ENCODE measurements around the gene SKIDA1. TPM values are rescaled to one million over a fixed set of nuclear protein-coding genes. Genes with fewer than 3 reads are reported as not detected.

Gene SKIDA1
- total RNA-seq, 1 experiment from 2014 or later: 9.3 TPM

- intact Hi-C loops (cut with micrococcal nuclease; ENCODE audit: unreplicated experiment): loop anchor here (5.0 to 10.0 kb wide), 3 partner anchors 37 to 460 kb away; partner anchors contain the start of gene MLLT10
- TF ChIP-seq TCF7L2 (IDR thresholded peaks at IDR 0.05; ENCODE audit: low read depth, low read length) (no peak), CTCF (IDR thresholded peaks at IDR 0.05) (no peak), SIN3A (IDR thresholded peaks at IDR 0.05; ENCODE audit: borderline replicate concordance, insufficient read depth, low read depth, low read length) (no peak), POLR2AphosphoS5 (IDR thresholded peaks at IDR 0.05; ENCODE audit: low read depth, low read length) (no peak)
- TF ChIP-seq, protein P1, sequence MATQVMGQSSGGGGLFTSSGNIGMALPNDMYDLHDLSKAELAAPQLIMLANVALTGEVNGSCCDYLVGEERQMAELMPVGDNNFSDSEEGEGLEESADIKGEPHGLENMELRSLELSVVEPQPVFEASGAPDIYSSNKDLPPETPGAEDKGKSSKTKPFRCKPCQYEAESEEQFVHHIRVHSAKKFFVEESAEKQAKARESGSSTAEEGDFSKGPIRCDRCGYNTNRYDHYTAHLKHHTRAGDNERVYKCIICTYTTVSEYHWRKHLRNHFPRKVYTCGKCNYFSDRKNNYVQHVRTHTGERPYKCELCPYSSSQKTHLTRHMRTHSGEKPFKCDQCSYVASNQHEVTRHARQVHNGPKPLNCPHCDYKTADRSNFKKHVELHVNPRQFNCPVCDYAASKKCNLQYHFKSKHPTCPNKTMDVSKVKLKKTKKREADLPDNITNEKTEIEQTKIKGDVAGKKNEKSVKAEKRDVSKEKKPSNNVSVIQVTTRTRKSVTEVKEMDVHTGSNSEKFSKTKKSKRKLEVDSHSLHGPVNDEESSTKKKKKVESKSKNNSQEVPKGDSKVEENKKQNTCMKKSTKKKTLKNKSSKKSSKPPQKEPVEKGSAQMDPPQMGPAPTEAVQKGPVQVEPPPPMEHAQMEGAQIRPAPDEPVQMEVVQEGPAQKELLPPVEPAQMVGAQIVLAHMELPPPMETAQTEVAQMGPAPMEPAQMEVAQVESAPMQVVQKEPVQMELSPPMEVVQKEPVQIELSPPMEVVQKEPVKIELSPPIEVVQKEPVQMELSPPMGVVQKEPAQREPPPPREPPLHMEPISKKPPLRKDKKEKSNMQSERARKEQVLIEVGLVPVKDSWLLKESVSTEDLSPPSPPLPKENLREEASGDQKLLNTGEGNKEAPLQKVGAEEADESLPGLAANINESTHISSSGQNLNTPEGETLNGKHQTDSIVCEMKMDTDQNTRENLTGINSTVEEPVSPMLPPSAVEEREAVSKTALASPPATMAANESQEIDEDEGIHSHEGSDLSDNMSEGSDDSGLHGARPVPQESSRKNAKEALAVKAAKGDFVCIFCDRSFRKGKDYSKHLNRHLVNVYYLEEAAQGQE (IDR thresholded peaks at IDR 0.05; ENCODE audit: insufficient read depth in 1 of 2, low read depth in 2 of 2, low read length in 1 of 2): no peak
- in situ Hi-C loops (cut with HindIII; ENCODE audit: low pct_unique_long_range_greater_than_20kb, low sequenced_read_pairs): no loop called here
- H3K4me1 ChIP-seq (ENCODE audit: control insufficient read depth, insufficient read depth, low read length): peaks cover 40% of the 10 kb centered on the region
- DNase-seq (ENCODE audit: low read depth, low spot score) (no peak), ATAC-seq (no peak)
- ChIA-PET POLR2A (interaction anchor here (0.6 to 1.1 kb wide), 3 partner anchors 23 to 122 kb away, joined by 3 to 5 read pairs (median 4); partner anchors contain the start of gene SKIDA1), CTCF (interaction anchor here (0.6 to 0.9 kb wide), 2 partner anchors 186 to 236 kb away, joined by 3 to 9 read pairs; no protein-coding TSS in a partner anchor)
- TSS peak; percentile 74 for BruUV-seq (replicated peaks)
- H3K36me3 ChIP-seq (ENCODE audit: control insufficient read depth, insufficient read depth, low read length): no peaks in the 10 kb centered on the region
- peak overlapping the region; percentile 69 to 73 for H3K4me3 ChIP-seq (ENCODE audit: low read depth in 2 of 2, low read length in 2 of 2)
- no peaks in the 10 kb centered on the region for H3K27me3 ChIP-seq (ENCODE audit: control insufficient read depth, insufficient read depth, low read length)
- H3K9me3 ChIP-seq (ENCODE audit: control insufficient read depth, insufficient read depth, low read depth, low read length): no peaks in the 10 kb centered on the region
- peak overlapping the region; percentile 98 for H3K27ac ChIP-seq (ENCODE audit: low read length)
Measured at GRCh38 chr10:21495002-21495751, 30.3 kb downstream of the SKIDA1 start.

GRCh38 chr10:21494191-21495001 is 31.1 kb downstream of the SKIDA1 start:
- intact Hi-C loops (cut with micrococcal nuclease; ENCODE audit: unreplicated experiment): loop anchor here (5.0 to 10.0 kb wide), 4 partner anchors 38 to 460 kb away; partner anchors contain the start of gene MLLT10

More at GRCh38 chr10:21494191-21495001, 31.1 kb downstream of the SKIDA1 start:
- peak overlapping the region; percentile 69 to 73 for H3K4me3 ChIP-seq (ENCODE audit: low read depth in 2 of 2, low read length in 2 of 2)
- 0 out of 2 replicates have a peak, but pooled peaks have one; percentile 27 for TF ChIP-seq TCF7L2 (IDR thresholded peaks at IDR 0.05; ENCODE audit: low read depth, low read length)
- TF ChIP-seq POLR2AphosphoS5 (IDR thresholded peaks at IDR 0.05; ENCODE audit: low read depth, low read length): 0 out of 2 replicates have a peak, but pooled peaks have one; percentile 28
- TF ChIP-seq, protein P1 (IDR thresholded peaks at IDR 0.05; ENCODE audit: insufficient read depth in 1 of 2, low read depth in 2 of 2, low read length in 1 of 2): no peak
- TF ChIP-seq CTCF (IDR thresholded peaks at IDR 0.05): no peak
- TF ChIP-seq SIN3A (IDR thresholded peaks at IDR 0.05; ENCODE audit: borderline replicate concordance, insufficient read depth, low read depth, low read length): no peak
- ChIA-PET CTCF (interaction anchor here (1.1 kb wide), 1 partner anchor 212 kb away, joined by 6 read pairs; no protein-coding TSS in a partner anchor), POLR2A (interaction anchor here (0.6 to 1.1 kb wide), 3 partner anchors 24 to 219 kb away, joined by 3 to 6 read pairs (median 5); no protein-coding TSS in a partner anchor)
- H3K36me3 ChIP-seq (ENCODE audit: control insufficient read depth, insufficient read depth, low read length): no peaks in the 10 kb centered on the region; the same call in 1 of the 2 replicates
- in situ Hi-C loops (cut with HindIII; ENCODE audit: low pct_unique_long_range_greater_than_20kb, low sequenced_read_pairs): no loop called here
- H3K4me1 ChIP-seq (ENCODE audit: control insufficient read depth, insufficient read depth, low read length): peaks cover 44% of the 10 kb centered on the region
- ATAC-seq: peak; percentile 59
- BruUV-seq (replicated peaks): no TSS peak
- DNase-seq (ENCODE audit: low read depth, low spot score): no peak
- H3K27ac ChIP-seq (ENCODE audit: low read length): peak overlapping the region; percentile 98
- no peaks in the 10 kb centered on the region for H3K27me3 ChIP-seq (ENCODE audit: control insufficient read depth, insufficient read depth, low read length)
- no peaks in the 10 kb centered on the region for H3K9me3 ChIP-seq (ENCODE audit: control insufficient read depth, insufficient read depth, low read depth, low read length)
